ENCODE measurements around the gene NPC1L1. TPM values are rescaled to one million over a fixed set of nuclear protein-coding genes. Genes with fewer than 3 reads are reported as not detected.

Gene NPC1L1
- total and polyA plus RNA-seq, 2 experiments from 2014 or later, result 20.6 to 25.8 TPM

- peak overlapping the region; percentile 86 for H3K4me3 ChIP-seq
Observed at GRCh38 chr7:44488955-44489354, 52.2 kb downstream of the NPC1L1 start.

GRCh38 chr7:44486693-44487092, 54.4 kb downstream of the NPC1L1 start:
- peak; percentile 51 for DNase-seq (ENCODE audit: low spot score)
- Histone ChIP-seq H3K4me2 (no peak overlapping the region), H3K4me3 (no peak overlapping the region), H3K9me3 (ENCODE audit: low read depth) (peaks cover 3% of the 10 kb centered on the region), H3K27me3 (no peaks in the 10 kb centered on the region), H3K9me2 (replicated peaks; ENCODE audit: insufficient read depth) (no peaks in the 10 kb centered on the region), H4K20me1 (ENCODE audit: insufficient read depth, poor library complexity, severe bottlenecking) (peaks cover 3% of the 10 kb centered on the region), H3K27ac (peak overlapping the region; percentile 13), H3K4me1 (ENCODE audit: insufficient read depth) (peaks cover 10% of the 10 kb centered on the region), H3K79me2 (peaks cover 82% of the 10 kb centered on the region), H3K36me3 (replicated peaks; ENCODE audit: insufficient read depth, low read depth) (peaks cover 12% of the 10 kb centered on the region), H2AFZ (no peak overlapping the region)
- no peak for TF ChIP-seq EZH2phosphoT487 (IDR thresholded peaks at IDR 0.05; ENCODE audit: low read depth, severe bottlenecking, unreplicated experiment)
- no peak for TF ChIP-seq CTCF (IDR thresholded peaks at IDR 0.05; ENCODE audit: poor library complexity)
- TF ChIP-seq EZH2 (IDR thresholded peaks at IDR 0.05; ENCODE audit: borderline replicate concordance), result no peak
- WGBS (ENCODE audit: low lambda C conversion rate, missing lambda C conversion rate), result 96% methylated on average over 1 of the region's 1 CpG

More at GRCh38 chr7:44488955-44489354, 52.2 kb downstream of the NPC1L1 start:
- Histone ChIP-seq H3K36me3 (replicated peaks; ENCODE audit: insufficient read depth, low read depth) (no peaks in the 10 kb centered on the region), H3K27me3 (no peaks in the 10 kb centered on the region), H3K79me2 (peaks cover 62% of the 10 kb centered on the region), H3K4me2 (peak overlapping the region; percentile 69), H3K9me2 (replicated peaks; ENCODE audit: insufficient read depth) (no peaks in the 10 kb centered on the region), H3K27ac (no peak overlapping the region), H2AFZ (no peak overlapping the region), H3K9me3 (ENCODE audit: low read depth) (no peaks in the 10 kb centered on the region), H4K20me1 (ENCODE audit: insufficient read depth, poor library complexity, severe bottlenecking) (peaks cover 3% of the 10 kb centered on the region), H3K4me1 (ENCODE audit: insufficient read depth) (peaks cover 10% of the 10 kb centered on the region)
- no peak for DNase-seq (ENCODE audit: low spot score)
- TF ChIP-seq EZH2 (IDR thresholded peaks at IDR 0.05; ENCODE audit: borderline replicate concordance) (no peak), EZH2phosphoT487 (IDR thresholded peaks at IDR 0.05; ENCODE audit: low read depth, severe bottlenecking, unreplicated experiment) (no peak), CTCF (IDR thresholded peaks at IDR 0.05; ENCODE audit: poor library complexity) (no peak)
- 91% methylated on average over 3 of the region's 3 CpGs for WGBS (ENCODE audit: low lambda C conversion rate, missing lambda C conversion rate)

- peaks cover 12% of the 10 kb centered on the region for H3K36me3 ChIP-seq (replicated peaks; ENCODE audit: insufficient read depth, low read depth)
- no peak for DNase-seq (ENCODE audit: low spot score)
- H3K9me3 ChIP-seq (ENCODE audit: low read depth), result peaks cover 3% of the 10 kb centered on the region
- 93% methylated on average over 4 of the region's 4 CpGs for WGBS (ENCODE audit: low lambda C conversion rate, missing lambda C conversion rate)
- no peaks in the 10 kb centered on the region for H3K9me2 ChIP-seq (replicated peaks; ENCODE audit: insufficient read depth)
- H3K79me2 ChIP-seq, result peaks cover 85% of the 10 kb centered on the region
- no peaks in the 10 kb centered on the region for H3K27me3 ChIP-seq
- no peak overlapping the region for H3K27ac ChIP-seq
- no peak overlapping the region for H3K4me3 ChIP-seq
- H3K4me1 ChIP-seq (ENCODE audit: insufficient read depth), result peaks cover 8% of the 10 kb centered on the region
- no peak overlapping the region for H2AFZ ChIP-seq
- H3K4me2 ChIP-seq, result no peak overlapping the region
- H4K20me1 ChIP-seq (ENCODE audit: insufficient read depth, poor library complexity, severe bottlenecking), result peaks cover 3% of the 10 kb centered on the region
- TF ChIP-seq EZH2 (IDR thresholded peaks at IDR 0.05; ENCODE audit: borderline replicate concordance) (no peak), CTCF (IDR thresholded peaks at IDR 0.05; ENCODE audit: poor library complexity) (no peak), EZH2phosphoT487 (IDR thresholded peaks at IDR 0.05; ENCODE audit: low read depth, severe bottlenecking, unreplicated experiment) (no peak)
Observed at GRCh38 chr7:44486001-44486400, 55.1 kb downstream of the NPC1L1 start.

All from hepatocyte (in vitro differentiated cells).